ENCODE results near the gene NUCB2.

NUCB2 gene

GRCh38 chr11:17379383-17380180 is 103.0 kb downstream of the NUCB2 start:
- no peak for DNase-seq

GRCh38 chr11:17381156-17381555 is 104.6 kb downstream of the NUCB2 start:
- no peak for DNase-seq
